HG02798 (cell line): Measurements from ENCODE around the gene NIPSNAP2.
A peak's percentile ranks its signal among the peaks of the same experiment; 100 is the strongest.
"Not testable (repeated sequence)": the region's sequence is repeated elsewhere in the genome, so short reads cannot be mapped to it uniquely, and the experiment has no call there.

Experiments
- ATAC-seq: cut with Tn5 transposase; IDR thresholded peaks from one replicate; pipeline ENCODE4 v1.9.1; 2021; ENCODE audit warnings: mild to moderate bottlenecking; ENCODE audit not compliant: unreplicated experiment, poor library complexity

The NIPSNAP2 gene

GRCh38 chr7:55964261-55965099 is at the start of gene NIPSNAP2:
TSS of gene NIPSNAP2 (plus strand) at chr7:55964585. CDS start at chr7:55964610, 25 bp downstream.
- peak; percentile 87 for ATAC-seq

DNA sequence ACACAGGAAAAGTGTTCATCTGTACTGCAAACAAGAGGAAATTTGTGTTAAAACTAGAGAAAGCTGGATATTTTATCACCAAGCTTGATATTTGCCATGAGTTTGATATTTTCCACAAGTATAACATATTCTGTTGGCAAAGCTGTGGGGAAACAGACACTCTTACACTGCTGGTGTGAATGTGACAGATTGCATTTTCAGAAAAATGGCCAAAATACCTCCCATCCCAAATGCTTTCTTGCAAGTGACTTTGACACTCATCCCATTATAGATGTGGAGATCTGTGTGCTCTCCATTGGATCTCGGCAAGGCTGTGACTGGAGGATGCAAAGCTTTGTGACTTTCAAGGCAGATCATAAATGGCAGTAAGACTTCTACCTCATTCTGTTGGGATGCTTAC is 46.6 kb upstream of the NIPSNAP2 start:
- no peak for ATAC-seq

DNA sequence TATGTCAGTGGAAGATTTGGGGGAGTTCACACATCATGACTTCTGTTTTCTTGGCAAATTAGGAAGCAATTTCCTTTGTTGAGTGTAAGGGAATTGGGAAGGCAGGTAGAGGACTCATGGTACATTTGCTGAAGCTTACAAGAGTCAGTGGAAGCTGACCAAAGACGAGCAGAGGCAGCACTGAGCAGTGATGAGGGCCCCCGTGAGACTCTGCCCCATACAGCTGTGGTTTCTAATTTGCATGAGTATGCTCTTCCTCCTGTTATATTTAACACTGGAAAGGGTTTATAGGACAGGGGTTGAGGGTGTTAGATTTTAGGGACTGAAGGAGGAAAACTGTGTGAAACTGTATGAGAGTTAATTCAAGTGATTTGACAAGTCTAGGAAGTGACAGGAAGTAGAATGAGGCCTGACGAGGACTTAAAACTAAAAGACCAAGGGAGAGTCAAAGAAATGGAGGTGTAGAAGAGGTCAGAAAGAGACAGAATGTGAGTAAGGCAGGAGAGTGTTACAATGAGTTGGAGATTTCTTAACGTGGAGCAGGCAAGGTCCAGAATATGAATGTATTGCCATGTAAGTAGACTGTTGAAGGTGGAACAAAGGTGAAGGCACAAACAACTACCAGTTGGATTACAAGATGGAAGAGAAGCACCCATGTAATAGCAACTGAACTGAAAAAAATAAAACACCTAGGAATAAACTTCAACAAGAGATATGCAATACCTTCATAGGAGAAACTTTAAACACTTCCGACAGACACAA is 36.2 kb upstream of the NIPSNAP2 start:
- ATAC-seq: no peak

GRCh38 chr7:55931421-55932151 is 32.8 kb upstream of the NIPSNAP2 start:
- no peak for ATAC-seq

DNA sequence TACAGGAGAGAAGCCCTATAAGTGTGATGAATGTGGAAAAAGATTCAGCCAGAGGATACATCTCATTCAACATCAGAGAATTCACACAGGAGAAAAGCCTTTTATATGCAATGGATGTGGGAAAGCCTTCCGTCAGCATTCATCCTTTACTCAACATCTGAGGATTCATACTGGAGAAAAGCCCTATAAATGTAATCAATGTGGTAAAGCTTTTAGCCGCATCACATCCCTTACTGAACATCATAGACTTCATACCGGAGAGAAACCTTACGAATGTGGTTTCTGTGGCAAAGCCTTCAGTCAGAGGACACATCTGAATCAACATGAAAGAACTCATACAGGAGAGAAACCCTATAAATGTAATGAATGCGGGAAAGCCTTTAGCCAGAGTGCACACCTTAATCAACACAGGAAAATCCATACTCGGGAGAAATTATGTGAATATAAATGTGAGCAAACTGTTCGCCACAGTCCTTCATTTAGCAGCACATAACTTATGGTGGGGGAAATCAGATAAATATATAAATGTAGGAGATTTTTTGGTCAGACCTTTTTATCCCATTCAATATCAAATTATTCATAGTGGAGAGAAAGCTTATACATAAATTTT is 24.8 kb upstream of the NIPSNAP2 start:
- ATAC-seq: no peak

- ATAC-seq: no peak
Measured at GRCh38 chr7:55946545-55946944, 17.8 kb upstream of the NIPSNAP2 start.

- peak; percentile 100 for ATAC-seq
Measured at GRCh38 chr7:55951637-55952351, 12.6 kb upstream of the NIPSNAP2 start, which contains the start of gene MRPS17. TSS of gene MRPS17 (plus strand) at chr7:55951877. CDS start at chr7:55953196, 1,319 bp downstream.

DNA sequence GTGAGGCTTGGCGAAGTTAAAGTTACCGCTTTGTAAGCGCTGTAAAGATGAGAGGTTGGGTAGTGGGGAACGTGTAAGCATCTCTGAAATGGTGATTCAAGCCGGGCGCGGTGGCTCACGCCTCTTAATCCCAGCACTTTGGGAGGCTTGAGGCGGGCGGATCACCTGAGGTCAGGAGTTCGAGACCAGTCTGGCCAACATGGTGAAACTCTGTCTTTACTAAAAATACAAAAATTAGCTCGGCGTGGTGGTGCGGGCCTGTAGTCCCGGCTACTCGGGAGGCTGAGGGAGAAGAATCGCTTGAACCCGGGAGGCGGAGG is 12.1 kb upstream of the NIPSNAP2 start:
- not testable (repeated sequence) for ATAC-seq

DNA sequence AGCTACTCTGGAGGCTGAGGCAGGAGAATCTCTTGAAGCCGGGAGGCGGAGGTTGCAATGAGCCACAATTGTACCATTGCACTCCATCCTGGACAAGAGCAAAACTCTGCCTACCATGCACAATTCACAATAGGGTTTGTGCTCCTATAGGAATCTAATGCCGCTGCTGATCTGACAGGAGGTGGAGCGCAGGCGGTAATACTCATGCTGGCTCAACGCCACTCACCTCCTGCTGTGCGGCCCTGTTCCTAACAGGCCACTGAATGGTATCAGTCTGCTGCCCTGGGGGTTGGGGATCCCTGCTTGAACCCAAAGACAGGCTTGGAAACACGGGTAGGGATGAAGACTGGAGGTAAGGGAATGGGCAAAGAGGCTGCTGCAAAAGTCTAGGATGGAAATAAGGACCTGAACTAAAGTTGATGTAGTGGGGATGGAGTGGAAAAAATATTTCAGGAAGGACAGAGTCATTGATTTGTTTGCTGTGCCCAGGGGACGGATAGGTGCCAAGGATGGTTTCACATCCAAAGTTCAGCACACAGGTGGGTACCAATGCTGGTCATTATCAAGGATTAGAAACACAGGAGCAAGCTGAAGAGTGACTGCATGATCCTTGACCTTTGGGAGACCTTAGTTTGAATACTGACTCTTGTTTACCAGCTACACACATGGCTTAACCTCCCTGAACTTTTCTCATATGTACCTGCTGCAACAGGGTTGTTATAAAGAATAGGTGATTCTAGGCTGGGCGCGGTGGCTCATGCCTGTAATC is 10.5 kb upstream of the NIPSNAP2 start:
- no peak for ATAC-seq

GRCh38 chr7:55957190-55957589 is 7.2 kb upstream of the NIPSNAP2 start:
- no peak for ATAC-seq

- no peak for ATAC-seq
Measured at GRCh38 chr7:55962014-55962413, 2.4 kb upstream of the NIPSNAP2 start.

DNA sequence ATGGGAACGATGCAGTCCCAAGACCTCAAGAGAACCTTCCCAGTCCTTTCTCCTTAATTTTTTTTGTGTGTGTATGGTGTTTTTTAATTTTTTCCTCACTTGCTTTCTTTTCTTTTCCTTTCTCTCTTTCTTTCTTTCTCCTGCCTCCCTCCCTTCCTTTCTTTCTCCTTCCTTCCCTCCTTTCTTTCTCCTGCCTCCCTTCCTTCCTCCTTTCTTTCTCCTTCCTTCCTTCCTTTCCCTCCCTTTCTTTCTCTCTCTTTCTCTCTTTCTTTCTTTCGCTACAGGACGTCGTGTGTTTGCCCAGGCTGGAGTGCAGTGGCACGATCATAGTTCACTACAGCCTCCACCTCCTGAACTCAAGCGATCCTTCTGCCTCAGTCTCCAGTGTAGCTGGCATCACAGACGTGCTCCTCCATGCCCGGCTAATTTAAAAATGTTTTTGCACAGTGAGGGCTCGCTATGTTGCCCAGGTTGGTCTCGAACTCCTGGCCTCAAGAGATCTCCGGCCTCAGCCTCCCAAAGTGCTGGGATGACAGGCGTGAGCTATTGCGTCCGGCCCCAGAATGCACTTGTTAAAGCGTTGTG is 709 bp upstream of the NIPSNAP2 start:
- no peak for ATAC-seq

GRCh38 chr7:55965100-55965470 is 700 bp downstream of the NIPSNAP2 start:
- ATAC-seq: no peak

- no peak for ATAC-seq
Measured at GRCh38 chr7:55965805-55966421, 1.5 kb downstream of the NIPSNAP2 start.

DNA sequence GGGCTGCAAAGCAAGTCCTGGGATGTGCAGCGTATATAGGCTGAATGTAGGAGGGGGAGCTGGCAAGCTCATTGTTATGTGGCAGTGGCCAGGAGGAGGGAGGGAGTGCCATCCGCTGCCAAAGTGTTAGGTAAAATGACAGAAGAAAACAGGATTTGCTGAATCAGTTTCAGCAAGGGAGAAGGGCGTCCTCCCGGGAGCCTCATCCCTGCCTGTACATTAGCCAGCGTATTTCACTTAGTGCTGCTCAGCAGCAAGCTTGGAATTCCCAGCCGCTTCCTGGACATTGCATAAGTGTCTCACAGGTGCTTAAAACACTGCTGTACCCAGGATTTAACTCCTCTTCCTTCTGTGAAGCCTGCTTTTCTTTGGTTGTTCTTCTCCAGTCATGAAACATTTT is 2.5 kb downstream of the NIPSNAP2 start:
- no peak for ATAC-seq

DNA sequence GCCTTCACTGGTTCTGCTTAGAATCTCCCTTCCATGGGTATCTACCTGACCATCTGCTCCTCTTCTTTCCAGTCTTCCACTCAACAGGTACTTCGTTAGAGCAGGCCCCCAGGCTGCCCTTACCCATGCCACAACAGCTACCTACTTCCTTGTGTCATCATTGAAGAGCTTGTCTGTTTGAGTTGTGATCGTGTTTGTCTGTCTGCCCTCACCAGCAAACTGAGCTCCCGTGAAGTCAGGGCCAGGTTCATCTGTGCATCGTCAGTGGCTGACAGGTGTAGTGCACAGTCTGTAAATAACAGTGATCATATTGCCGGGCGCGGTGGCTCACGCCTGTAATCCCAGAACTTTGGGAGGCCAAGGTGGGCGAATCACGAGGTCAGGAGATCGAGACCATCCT is 5.0 kb downstream of the NIPSNAP2 start:
- no peak for ATAC-seq

- no peak for ATAC-seq
Measured at GRCh38 chr7:55970561-55970960, 6.2 kb downstream of the NIPSNAP2 start.

- ATAC-seq: no peak
Measured at GRCh38 chr7:55970978-55971377, 6.6 kb downstream of the NIPSNAP2 start.
